Dendritic cell treated with granulocyte-macrophage colony-stimulating factor and Interleukin-4, amounts not matched to agents 40 ng/mL and 50 ng/mL, for 4 days (primary cell): ENCODE measurements around the gene EHHADH.

Experiments
- H3K27ac Mint-ChIP-seq: one replicate; pipeline ENCODE4 v1.8.0; 2022; ENCODE audit warnings: mild to moderate bottlenecking, mixed read lengths
- H3K27me3 Mint-ChIP-seq: one replicate; pipeline ENCODE4 v1.8.0; 2022; ENCODE audit warnings: mild to moderate bottlenecking, mixed read lengths
- H3K36me3 Mint-ChIP-seq: one replicate; pipeline ENCODE4 v1.8.0; 2022; ENCODE audit warnings: low read depth, mixed read lengths
- H3K4me1 Mint-ChIP-seq: one replicate; pipeline ENCODE4 v1.8.0; 2022; ENCODE audit warnings: low read depth, mixed read lengths
- H3K4me3 Mint-ChIP-seq: one replicate; pipeline ENCODE4 v1.8.0; 2022; ENCODE audit warnings: mild to moderate bottlenecking, moderate library complexity, mixed read lengths
- H3K9me3 Mint-ChIP-seq: one replicate; pipeline ENCODE4 v1.8.0; 2022; ENCODE audit warnings: mixed read lengths
- intact Hi-C: fragments of 100-400 bp; cut with micrococcal nuclease; formaldehyde crosslinking; loops from one replicate; pipeline ENCODE4 v1.15.0; 2022

EHHADH gene

DNA sequence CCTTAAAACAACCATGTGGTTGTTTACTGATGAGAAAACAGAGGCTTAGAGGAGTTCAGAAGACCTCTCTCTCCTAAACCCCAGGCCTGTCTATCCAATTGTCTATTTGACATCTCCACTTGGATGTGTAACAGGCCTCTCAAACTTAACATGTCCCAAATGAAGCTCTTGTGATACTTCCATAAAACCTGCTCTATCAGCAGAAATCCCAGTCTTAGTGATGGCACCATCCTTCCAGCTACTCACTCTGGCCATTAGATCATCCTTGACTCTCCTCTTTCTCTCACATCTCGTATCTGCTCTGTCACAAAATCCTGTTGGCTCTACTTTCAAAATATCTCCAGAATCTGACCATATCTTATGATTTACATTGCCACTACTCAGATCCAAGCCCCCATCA is 28.8 kb downstream of the EHHADH start:
- H3K9me3 Mint-ChIP-seq, result no peaks in the 10 kb centered on the region

DNA sequence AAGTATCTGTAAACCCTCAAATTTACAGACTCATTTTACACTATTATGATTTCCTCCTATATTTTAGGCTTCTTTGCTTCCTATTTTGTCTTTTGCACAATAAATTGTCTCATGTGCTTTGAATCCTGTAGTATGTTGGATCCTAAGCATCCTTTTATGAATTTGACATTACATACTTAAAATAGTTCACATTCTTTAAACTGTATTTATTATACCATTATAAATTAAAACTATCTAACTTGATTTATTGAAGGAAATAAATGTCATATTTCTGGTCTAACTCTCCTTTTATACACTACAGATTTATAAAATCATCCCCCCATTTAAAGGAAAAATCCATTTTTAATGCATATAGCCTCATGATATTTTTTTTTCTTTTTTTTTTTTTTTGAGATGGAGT is 32.6 kb downstream of the EHHADH start:
- Mint-ChIP-seq H3K9me3 (no peaks in the 10 kb centered on the region), H3K4me3 (no peak overlapping the region), H3K27ac (no peak overlapping the region), H3K27me3 (no peaks in the 10 kb centered on the region), H3K36me3 (peaks cover 17% of the 10 kb centered on the region), H3K4me1 (no peaks in the 10 kb centered on the region)
- intact Hi-C loops, result no loop called here

More for the DNA sequence above, 28.8 kb downstream of the EHHADH start:
- no peaks in the 10 kb centered on the region for H3K27me3 Mint-ChIP-seq
- intact Hi-C loops, result no loop called here
- H3K27ac Mint-ChIP-seq, result no peak overlapping the region
- H3K36me3 Mint-ChIP-seq, result peaks cover 15% of the 10 kb centered on the region
- H3K4me3 Mint-ChIP-seq, result no peak overlapping the region
- no peaks in the 10 kb centered on the region for H3K4me1 Mint-ChIP-seq

DNA sequence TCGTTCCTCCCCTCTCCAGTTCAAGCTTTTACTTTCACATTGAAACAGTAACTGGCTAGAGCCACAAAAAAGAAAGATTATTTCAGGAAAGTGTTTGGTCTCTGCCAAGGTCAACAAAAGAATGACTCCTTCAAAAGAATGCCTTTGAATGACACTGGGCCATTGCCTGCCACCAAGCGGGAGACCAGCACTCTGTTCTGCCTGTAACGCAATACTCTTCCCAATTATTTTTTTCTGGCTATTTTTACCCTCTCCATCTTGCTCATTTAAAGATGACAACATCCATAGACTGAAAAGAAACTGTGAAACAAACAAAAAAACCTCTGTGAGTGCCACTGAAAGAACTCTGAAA is 37.3 kb downstream of the EHHADH start:
- H3K27me3 Mint-ChIP-seq, result no peaks in the 10 kb centered on the region
- H3K36me3 Mint-ChIP-seq, result peaks cover 14% of the 10 kb centered on the region
- intact Hi-C loops, result no loop called here
- H3K27ac Mint-ChIP-seq, result no peak overlapping the region
- H3K9me3 Mint-ChIP-seq, result no peaks in the 10 kb centered on the region
- H3K4me1 Mint-ChIP-seq, result no peaks in the 10 kb centered on the region
- H3K4me3 Mint-ChIP-seq, result no peak overlapping the region

DNA sequence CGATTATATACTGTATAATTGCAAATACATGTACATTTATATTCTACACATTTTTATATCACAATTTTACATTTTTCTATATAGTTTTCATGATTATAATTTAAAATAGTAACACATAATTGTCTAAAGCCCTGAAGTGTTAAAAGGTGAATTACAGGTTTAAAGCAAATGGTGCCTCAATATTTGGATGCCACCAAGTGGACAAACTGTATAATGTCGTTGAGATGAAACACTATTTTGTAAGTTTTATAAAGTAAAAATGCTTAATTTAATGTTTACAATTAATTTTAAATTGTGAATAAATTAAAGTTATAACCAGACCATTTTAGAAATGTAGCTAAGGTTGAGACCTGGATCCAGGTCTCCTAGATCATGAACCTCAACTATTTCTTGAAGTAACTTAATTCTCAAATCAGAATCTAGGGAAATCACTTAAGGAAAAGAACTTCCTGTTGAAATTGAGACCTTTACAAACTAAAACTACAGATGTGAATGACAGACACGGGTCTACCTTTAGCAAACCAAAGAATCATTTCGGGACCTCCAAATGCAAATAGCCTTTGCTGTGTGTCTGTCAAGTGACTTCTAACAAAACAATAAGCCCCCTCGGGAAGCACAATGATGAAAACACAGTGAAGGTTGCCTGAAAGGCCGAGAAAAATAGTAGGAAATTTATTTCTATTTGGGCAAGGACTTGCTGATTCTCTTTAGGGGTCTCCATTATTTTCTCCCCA is 37.8 kb downstream of the EHHADH start:
- intact Hi-C loops, result no loop called here
- Mint-ChIP-seq H3K36me3 (peaks cover 14% of the 10 kb centered on the region), H3K27ac (no peak overlapping the region), H3K27me3 (no peaks in the 10 kb centered on the region), H3K9me3 (no peaks in the 10 kb centered on the region), H3K4me3 (no peak overlapping the region), H3K4me1 (no peaks in the 10 kb centered on the region)

DNA sequence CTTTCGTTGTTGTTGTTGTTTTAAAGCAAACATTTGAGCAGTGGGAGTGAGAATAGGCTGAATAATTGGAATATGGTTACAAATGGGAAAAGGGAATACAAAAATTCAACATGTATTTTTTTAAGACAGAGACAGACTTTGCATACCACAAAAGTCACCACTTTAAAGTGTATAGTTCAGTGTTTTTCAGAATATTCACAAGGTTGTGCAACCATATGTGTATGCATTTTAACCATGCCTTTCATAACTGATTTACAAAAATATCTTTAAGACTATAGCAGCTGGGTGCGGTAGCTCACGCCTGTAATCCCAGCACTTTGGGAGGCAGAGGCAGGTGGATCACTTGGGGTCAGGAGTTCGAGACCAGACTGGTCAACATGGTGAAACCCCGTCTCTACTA is 41.3 kb downstream of the EHHADH start:
- intact Hi-C loops, result no loop called here
- Mint-ChIP-seq H3K36me3 (peaks cover 9% of the 10 kb centered on the region), H3K4me1 (no peaks in the 10 kb centered on the region), H3K9me3 (no peaks in the 10 kb centered on the region), H3K27ac (no peak overlapping the region), H3K4me3 (no peak overlapping the region), H3K27me3 (no peaks in the 10 kb centered on the region)

DNA sequence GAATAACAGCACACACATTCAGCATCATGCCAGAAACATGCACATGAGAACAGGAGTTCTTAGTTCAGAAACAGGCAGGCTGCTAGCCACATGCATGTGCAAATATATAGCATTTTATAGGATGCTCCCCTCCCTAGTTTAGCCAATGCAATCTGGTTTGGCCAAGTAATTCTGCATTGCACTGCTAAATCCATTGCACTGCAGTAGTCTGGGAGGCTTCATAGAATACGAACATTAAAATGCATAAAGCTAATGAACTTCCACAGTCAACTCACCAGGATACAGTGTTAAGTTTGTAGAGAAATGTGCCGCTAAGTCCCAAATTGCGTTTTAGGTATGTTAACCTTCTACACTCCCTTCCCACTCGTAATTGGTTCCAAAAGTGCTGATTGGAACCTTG is 41.8 kb downstream of the EHHADH start:
- intact Hi-C loops, result no loop called here
- H3K36me3 Mint-ChIP-seq, result peaks cover 4% of the 10 kb centered on the region
- H3K27ac Mint-ChIP-seq, result no peak overlapping the region
- H3K9me3 Mint-ChIP-seq, result no peaks in the 10 kb centered on the region
- no peak overlapping the region for H3K4me3 Mint-ChIP-seq
- H3K27me3 Mint-ChIP-seq, result no peaks in the 10 kb centered on the region
- H3K4me1 Mint-ChIP-seq, result no peaks in the 10 kb centered on the region

DNA sequence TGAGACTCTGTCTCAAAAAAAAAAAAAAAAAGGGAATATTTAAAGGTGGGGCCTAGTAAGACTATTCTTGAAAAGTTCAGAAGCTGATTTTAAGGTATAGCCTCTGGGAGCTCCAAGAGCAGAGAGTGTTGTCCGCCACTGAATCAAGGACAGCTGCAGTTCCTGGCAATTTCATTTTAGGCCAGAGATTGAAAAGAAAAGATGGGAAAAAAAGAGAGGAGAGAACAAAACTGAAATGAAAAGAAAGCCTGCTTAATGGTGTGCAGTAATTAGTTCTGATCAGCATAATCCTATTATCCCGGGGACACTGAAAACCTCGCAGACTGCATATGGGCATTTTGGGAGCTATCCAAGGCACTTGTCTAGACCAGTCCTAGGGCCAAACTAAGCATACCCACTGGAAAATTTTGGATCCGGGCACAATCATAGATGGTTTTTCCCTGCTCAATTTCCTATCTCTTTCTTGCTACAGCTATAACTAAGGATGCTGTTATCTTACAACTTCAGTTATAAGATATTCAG is 43.2 kb downstream of the EHHADH start:
- H3K27me3 Mint-ChIP-seq, result no peaks in the 10 kb centered on the region
- no peak overlapping the region for H3K4me3 Mint-ChIP-seq
- no peaks in the 10 kb centered on the region for H3K36me3 Mint-ChIP-seq
- no peaks in the 10 kb centered on the region for H3K9me3 Mint-ChIP-seq
- intact Hi-C loops, result no loop called here
- H3K27ac Mint-ChIP-seq, result no peak overlapping the region
- no peaks in the 10 kb centered on the region for H3K4me1 Mint-ChIP-seq

DNA sequence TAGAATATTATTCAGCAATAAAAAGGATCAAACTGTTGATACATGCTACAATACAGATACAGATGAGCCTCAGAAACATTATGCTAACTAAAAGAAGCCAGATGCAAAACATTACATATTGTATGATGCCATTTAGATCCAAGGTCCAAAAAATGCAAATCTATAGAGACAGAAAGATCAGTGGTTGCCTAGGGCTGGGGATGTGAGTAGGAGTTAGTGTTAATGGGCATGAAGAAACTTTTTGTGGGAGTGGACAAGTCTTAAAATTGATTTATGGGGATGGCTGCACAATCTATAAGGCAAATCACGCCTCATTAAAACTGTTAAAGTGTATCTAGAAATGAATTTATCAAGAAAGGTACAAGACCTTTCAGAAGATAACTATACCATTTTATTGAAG is 45.0 kb downstream of the EHHADH start:
- no peaks in the 10 kb centered on the region for H3K27me3 Mint-ChIP-seq
- intact Hi-C loops, result no loop called here
- H3K27ac Mint-ChIP-seq, result no peak overlapping the region

DNA sequence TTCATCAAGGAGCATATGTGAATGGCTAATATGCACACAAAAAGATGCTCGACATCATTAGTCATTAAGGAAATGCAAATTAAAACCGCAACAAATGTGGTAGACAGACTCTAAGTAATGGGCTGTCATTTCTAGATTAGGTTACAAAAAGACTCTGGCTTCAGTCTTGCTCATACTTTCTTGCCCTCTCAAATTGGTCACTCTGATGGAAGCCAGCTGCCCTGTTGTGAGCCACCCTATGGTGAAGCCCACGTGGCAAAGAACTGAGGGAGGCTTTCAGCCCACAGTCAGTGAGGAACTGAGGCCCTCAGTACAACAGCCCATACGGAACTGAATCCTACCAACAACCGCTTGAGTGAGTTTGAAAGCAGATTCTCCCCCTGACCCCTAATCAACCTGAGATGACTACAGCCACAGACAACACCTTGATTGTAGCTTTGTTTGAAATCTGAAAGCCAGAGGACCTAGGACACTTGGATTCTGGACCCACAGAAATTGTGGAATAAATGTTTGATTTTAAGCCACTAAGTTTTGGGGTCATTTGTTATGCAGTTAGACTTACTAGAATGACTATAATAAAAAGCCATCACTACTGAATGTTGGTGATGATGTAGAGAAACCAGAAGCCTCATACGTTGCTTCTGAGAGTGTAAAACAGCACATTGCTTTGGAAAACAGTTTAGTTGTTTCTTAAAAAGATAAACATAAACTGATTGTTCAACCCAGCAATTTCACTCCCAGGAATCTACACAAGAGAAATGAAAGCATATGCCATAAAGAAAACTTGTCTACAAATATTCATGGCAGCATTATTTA is 45.7 kb downstream of the EHHADH start:
- intact Hi-C loops, result no loop called here
- no peaks in the 10 kb centered on the region for H3K27me3 Mint-ChIP-seq
- no peaks in the 10 kb centered on the region for H3K4me1 Mint-ChIP-seq
- H3K36me3 Mint-ChIP-seq, result peaks cover 12% of the 10 kb centered on the region
- no peak overlapping the region for H3K27ac Mint-ChIP-seq
- no peak overlapping the region for H3K4me3 Mint-ChIP-seq
- H3K9me3 Mint-ChIP-seq, result no peaks in the 10 kb centered on the region

More for the DNA sequence above, 45.0 kb downstream of the EHHADH start:
- H3K4me1 Mint-ChIP-seq, result no peaks in the 10 kb centered on the region
- H3K9me3 Mint-ChIP-seq, result no peaks in the 10 kb centered on the region
- H3K36me3 Mint-ChIP-seq, result peaks cover 6% of the 10 kb centered on the region
- no peak overlapping the region for H3K4me3 Mint-ChIP-seq

DNA sequence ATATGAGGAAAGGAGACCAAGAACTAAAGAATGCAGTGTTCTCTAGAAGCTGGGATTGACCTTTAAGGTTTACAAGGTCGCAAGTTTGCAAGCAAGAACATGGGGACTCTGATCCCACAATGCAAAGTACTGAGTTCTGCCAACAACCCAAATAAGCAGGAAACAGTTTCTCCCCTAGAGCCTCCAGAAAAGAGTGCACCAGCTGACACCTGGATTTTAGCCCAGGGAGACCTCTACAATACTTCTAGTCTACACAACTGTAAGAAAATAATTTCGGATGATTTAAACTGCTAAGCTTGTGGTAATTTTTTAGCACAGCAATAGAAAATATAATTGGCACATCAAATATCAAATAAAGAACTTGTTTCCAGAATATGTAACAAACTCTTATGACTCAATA is 46.4 kb downstream of the EHHADH start:
- Mint-ChIP-seq H3K4me1 (no peaks in the 10 kb centered on the region), H3K27me3 (no peaks in the 10 kb centered on the region), H3K9me3 (no peaks in the 10 kb centered on the region), H3K36me3 (peaks cover 12% of the 10 kb centered on the region), H3K4me3 (no peak overlapping the region), H3K27ac (no peak overlapping the region)
- intact Hi-C loops, result no loop called here

DNA sequence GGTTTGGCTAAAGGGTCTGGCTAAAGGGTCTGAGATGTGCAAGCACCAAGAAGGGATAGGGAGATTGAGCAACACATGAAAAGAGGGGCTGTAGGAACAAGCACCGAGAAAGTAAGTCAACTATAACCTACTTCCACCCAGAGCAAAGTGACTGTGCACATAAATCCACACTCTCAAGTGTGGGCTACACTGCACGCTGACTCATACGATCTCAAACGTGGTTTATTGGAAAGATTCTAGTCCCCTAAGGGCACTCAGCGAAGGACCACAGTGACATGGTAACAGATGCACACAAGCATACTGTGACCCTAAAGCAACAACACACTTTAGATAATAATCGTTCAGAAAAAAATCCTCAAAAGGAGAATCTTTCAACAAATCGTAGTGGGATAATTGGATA is 48.0 kb downstream of the EHHADH start:
- H3K4me3 Mint-ChIP-seq, result no peak overlapping the region
- H3K9me3 Mint-ChIP-seq, result no peaks in the 10 kb centered on the region
- no peaks in the 10 kb centered on the region for H3K27me3 Mint-ChIP-seq
- no peaks in the 10 kb centered on the region for H3K4me1 Mint-ChIP-seq
- intact Hi-C loops, result no loop called here
- H3K27ac Mint-ChIP-seq, result no peak overlapping the region
- peaks cover 18% of the 10 kb centered on the region for H3K36me3 Mint-ChIP-seq

DNA sequence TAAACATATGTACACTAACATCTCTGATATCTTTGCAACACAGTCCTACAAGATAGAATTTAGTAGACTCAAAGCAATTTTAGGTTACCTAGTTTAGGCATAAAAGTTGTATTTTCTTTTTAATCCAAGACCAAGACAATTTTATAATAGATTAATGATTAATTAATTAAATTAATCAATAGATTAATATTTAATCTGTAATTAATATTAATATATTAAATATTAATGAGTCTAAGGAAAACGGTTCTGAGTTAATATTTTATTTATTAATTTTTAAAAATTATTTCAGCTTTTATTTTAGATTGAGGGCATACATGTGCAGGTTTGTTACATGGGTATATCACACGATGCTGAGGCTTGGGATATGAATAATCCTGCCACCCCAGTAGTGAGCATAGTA is 49.0 kb downstream of the EHHADH start:
- intact Hi-C loops, result no loop called here
- Mint-ChIP-seq H3K9me3 (no peaks in the 10 kb centered on the region), H3K4me1 (no peaks in the 10 kb centered on the region), H3K4me3 (no peak overlapping the region), H3K27me3 (no peaks in the 10 kb centered on the region), H3K27ac (no peak overlapping the region), H3K36me3 (peaks cover 21% of the 10 kb centered on the region)

DNA sequence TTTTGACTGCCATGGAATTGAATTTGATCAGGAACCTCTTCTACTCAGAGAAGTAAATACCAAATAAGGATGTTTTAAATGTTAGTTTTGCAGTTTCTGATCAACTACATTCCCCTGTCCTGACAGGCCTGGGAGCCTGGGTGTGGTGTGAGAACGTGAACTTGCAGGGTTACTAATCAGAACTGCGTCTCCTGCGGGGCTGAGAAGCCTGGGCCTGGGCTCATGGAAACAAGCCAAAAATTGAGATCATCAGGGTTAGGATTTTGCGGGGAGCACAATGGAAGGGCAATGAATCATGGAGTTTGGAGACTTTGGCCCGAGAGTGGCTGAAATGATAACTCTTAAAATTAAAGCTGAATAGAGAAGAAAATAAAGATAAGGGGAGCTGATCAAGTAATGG is 53.2 kb downstream of the EHHADH start:
- no peak overlapping the region for H3K27ac Mint-ChIP-seq
- no peaks in the 10 kb centered on the region for H3K9me3 Mint-ChIP-seq
- no peaks in the 10 kb centered on the region for H3K27me3 Mint-ChIP-seq
- H3K36me3 Mint-ChIP-seq, result peaks cover 21% of the 10 kb centered on the region
- H3K4me1 Mint-ChIP-seq, result no peaks in the 10 kb centered on the region
- intact Hi-C loops, result no loop called here
- no peak overlapping the region for H3K4me3 Mint-ChIP-seq

DNA sequence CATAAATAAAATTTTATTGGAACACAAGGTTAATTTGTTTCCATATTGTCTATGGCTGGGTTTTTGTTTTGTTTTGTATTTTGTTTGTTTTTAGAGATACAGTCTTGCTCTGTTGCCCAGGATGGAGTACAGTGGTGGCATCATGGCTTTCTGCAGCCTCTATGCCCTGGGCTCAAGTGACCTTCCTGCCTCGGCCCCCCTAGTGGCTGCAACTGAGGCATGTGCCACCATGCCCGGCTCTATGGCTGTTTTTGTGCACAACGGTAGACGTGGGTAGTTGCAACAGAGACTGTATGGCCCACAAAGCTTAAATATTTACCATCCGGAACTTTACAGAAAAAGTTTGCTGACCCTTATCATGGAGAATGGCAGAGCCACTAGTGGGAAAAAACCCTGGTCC is 54.2 kb downstream of the EHHADH start:
- H3K9me3 Mint-ChIP-seq, result no peaks in the 10 kb centered on the region
- no peak overlapping the region for H3K27ac Mint-ChIP-seq

More for the DNA sequence above, 54.2 kb downstream of the EHHADH start:
- H3K4me3 Mint-ChIP-seq, result no peak overlapping the region
- no peaks in the 10 kb centered on the region for H3K27me3 Mint-ChIP-seq
- peaks cover 21% of the 10 kb centered on the region for H3K36me3 Mint-ChIP-seq
- no peaks in the 10 kb centered on the region for H3K4me1 Mint-ChIP-seq
- intact Hi-C loops, result no loop called here
